HG02970 (cell line): Measurements from ENCODE around the gene REXO1.

ENCODE experiments used
- ATAC-seq: cut with Tn5 transposase; IDR thresholded peaks from one replicate; pipeline ENCODE4 v1.9.1; 2021; ENCODE audit warnings: mild to moderate bottlenecking, moderate library complexity, moderate number of reproducible peaks; ENCODE audit not compliant: unreplicated experiment, low FRiP score

The REXO1 gene

GRCh38 chr19:1862424-1863327, 14.4 kb upstream of the REXO1 start:
- no peak for ATAC-seq

GRCh38 chr19:1862068-1862423, 13.8 kb upstream of the REXO1 start:
- no peak for ATAC-seq

- no peak for ATAC-seq
Observed at GRCh38 chr19:1861599-1862031, 13.3 kb upstream of the REXO1 start.

GRCh38 chr19:1860821-1861598, 12.7 kb upstream of the REXO1 start:
- ATAC-seq: no peak

- no peak for ATAC-seq
Observed at GRCh38 chr19:1860042-1860775, 11.9 kb upstream of the REXO1 start.

- ATAC-seq: no peak
Observed at GRCh38 chr19:1859331-1859781, 11.1 kb upstream of the REXO1 start.

- no peak for ATAC-seq
Observed at GRCh38 chr19:1858412-1859081, 10.3 kb upstream of the REXO1 start.

GRCh38 chr19:1857648-1858326, 9.5 kb upstream of the REXO1 start:
- ATAC-seq: no peak

- ATAC-seq: peak; percentile 38
Observed at GRCh38 chr19:1856698-1857603, 8.7 kb upstream of the REXO1 start.

- no peak for ATAC-seq
Observed at GRCh38 chr19:1856345-1856697, 8.0 kb upstream of the REXO1 start.

GRCh38 chr19:1855828-1856255, 7.6 kb upstream of the REXO1 start:
- ATAC-seq: no peak

- peak; percentile 44 for ATAC-seq
Observed at GRCh38 chr19:1855040-1855827, 7.0 kb upstream of the REXO1 start.

- no peak for ATAC-seq
Observed at GRCh38 chr19:1854542-1855039, 6.3 kb upstream of the REXO1 start.

- ATAC-seq: no peak
Observed at GRCh38 chr19:1854039-1854541, 5.8 kb upstream of the REXO1 start.

- ATAC-seq: no peak
Observed at GRCh38 chr19:1853295-1854038, 5.2 kb upstream of the REXO1 start.

- ATAC-seq: no peak
Observed at GRCh38 chr19:1852581-1853128, 4.4 kb upstream of the REXO1 start.
